OCI-LY7 (cell line): ENCODE data around the gene SLC17A7. TPM values are rescaled to one million over a fixed set of nuclear protein-coding genes. Genes with fewer than 3 reads are reported as not detected.

ENCODE experiments used
- BruUV-seq: library from RNA; stranded (reverse); fragments of 400-500 nt; replicated peaks from 2 replicates; lab custom pipeline; 2021; lab: Mats Ljungman, UMichigan
- CTCF ChIA-PET: fragments of 300-600 bp; sonication (Branson Sonifier 250); formaldehyde crosslinking; loops from one replicate; lab custom pipeline; 2022; ENCODE audit warnings: antibody characterized with exemption; ENCODE audit not compliant: unreplicated experiment; lab: Charles Lee
- POLR2A ChIA-PET: fragments of 300-600 bp; sonication (Branson Sonifier 250); formaldehyde crosslinking; loops from one replicate; lab custom pipeline; 2022; ENCODE audit warnings: antibody characterized with exemption; lab: Charles Lee
- DNase-seq: peaks from one replicate; pipeline ENCODE4 v3.0.0-alpha.2; 2015; ENCODE audit warnings: low spot score
- H2AFZ ChIP-seq: fragments of 200-600 bp; sonication (generic), shearing (Covaris generic); 2 replicates; pipeline ENCODE4 v1.6.1; 2014; ENCODE audit warnings: mild to moderate bottlenecking, antibody characterized with exemption, low read length, moderate library complexity
- H3K27ac ChIP-seq: fragments of 200-600 bp; sonication (generic); 2 replicates; pipeline ENCODE4 v1.5.1; 2014; ENCODE audit warnings: mixed run types, low read depth, mild to moderate bottlenecking, moderate library complexity, low read length, inconsistent platforms; ENCODE audit not compliant: poor library complexity, severe bottlenecking
- H3K36me3 ChIP-seq: fragments of 200-600 bp; sonication (generic); 2 replicates; pipeline ENCODE4 v1.6.1; 2014; ENCODE audit warnings: mild to moderate bottlenecking, antibody characterized with exemption, low read length, moderate library complexity, mixed read lengths; ENCODE audit not compliant: insufficient read depth
- H3K4me1 ChIP-seq: fragments of 200-600 bp; sonication (generic); 2 replicates; pipeline ENCODE4 v1.5.1; 2014; ENCODE audit warnings: mild to moderate bottlenecking, low read length; ENCODE audit not compliant: insufficient read depth, poor library complexity, severe bottlenecking
- H3K4me2 ChIP-seq: fragments of 200-600 bp; sonication (generic); 2 replicates; pipeline ENCODE4 v1.6.1; 2014; ENCODE audit warnings: mild to moderate bottlenecking, low read length
- H3K4me3 ChIP-seq: fragments of 200-600 bp; sonication (generic); 2 replicates; pipeline ENCODE4 v1.5.1; 2014; ENCODE audit warnings: mild to moderate bottlenecking, low read depth, low read length; ENCODE audit not compliant: poor library complexity, severe bottlenecking
- H3K79me2 ChIP-seq: fragments of 200-600 bp; sonication (generic); 2 replicates; pipeline ENCODE4 v1.6.1; 2016; ENCODE audit warnings: low read depth, mild to moderate bottlenecking, low read length, moderate library complexity, mixed read lengths; ENCODE audit not compliant: insufficient read depth
- H3K9me2 ChIP-seq: fragments of 200-600 bp; sonication (generic); 2 replicates; pipeline ENCODE4 v1.6.1; 2016; ENCODE audit warnings: mild to moderate bottlenecking, low read length, mixed read lengths; ENCODE audit not compliant: insufficient read depth
- H3K9me3 ChIP-seq: fragments of 200-600 bp; sonication (generic); 2 replicates; pipeline ENCODE4 v1.6.1; 2014; ENCODE audit warnings: mild to moderate bottlenecking, mixed run types, low read length, mixed read lengths
- H4K20me1 ChIP-seq: fragments of 200-600 bp; sonication (generic); 2 replicates; pipeline ENCODE4 v1.6.1; 2014; ENCODE audit warnings: mild to moderate bottlenecking, antibody characterized with exemption, low read length, moderate library complexity, mixed read lengths; ENCODE audit not compliant: insufficient read depth
- EZH2phosphoT487 ChIP-seq: fragments of 200-600 bp; sonication (generic); IDR thresholded peaks from 2 replicates; pipeline ENCODE4 v1.6.1; 2018; ENCODE audit warnings: low read depth, borderline replicate concordance, mild to moderate bottlenecking, mixed run types, antibody characterized with exemption, low read length, moderate library complexity, mixed read lengths
- intact Hi-C: fragments of 100-400 bp; cut with micrococcal nuclease; formaldehyde crosslinking; loops from one replicate; pipeline ENCODE4 v1.10.0; 2022; ENCODE audit not compliant: unreplicated experiment
- total RNA-seq, 2 experiments: library from RNA; depleted of rRNA in 1 of 2; stranded (reverse); fragments of >200 nt in 1 of 2; shearing (Covaris generic) in 1 of 2; gene quantifications; 2 replicates each; pipeline ENCODE4 v1.2.3, GENCODE V29; 2014 to 2022
- TF ChIP-seq, protein P1 (sequence below): fragments of 200-600 bp; sonication (generic); conservative IDR thresholded peaks from 2 replicates; pipeline ENCODE4 v1.5.1; 2014; ENCODE audit warnings: mild to moderate bottlenecking, antibody characterized with exemption, low read length, moderate library complexity, mixed read lengths

Gene SLC17A7
- total RNA-seq, 2 experiments from 2014 or later: 1.3 TPM

DNA sequence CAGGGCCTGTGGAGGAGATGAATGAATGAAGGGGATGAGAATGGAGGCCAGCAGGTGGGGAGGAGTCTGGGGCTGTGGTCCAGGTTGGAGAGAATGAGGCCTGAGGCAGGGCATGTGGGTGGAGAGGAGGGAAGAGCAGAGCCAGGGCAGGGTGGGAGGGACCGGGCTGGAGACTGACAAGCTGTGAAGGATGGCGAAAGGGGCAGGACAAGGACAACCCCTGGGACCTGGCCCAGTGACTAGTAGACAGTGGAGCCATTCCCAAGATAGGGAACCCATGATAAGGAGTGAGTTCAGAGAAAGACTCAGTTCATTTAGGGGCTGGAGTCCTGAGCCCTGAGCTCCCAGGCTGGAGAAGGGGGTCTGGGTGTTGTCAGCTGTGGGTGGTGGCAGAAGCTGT, 21.1 kb downstream of the SLC17A7 start:
- no peak overlapping the region for H3K4me3 ChIP-seq
- H3K4me1 ChIP-seq: peaks cover 64% of the 10 kb centered on the region
- peak overlapping the region; percentile 68 for H3K4me2 ChIP-seq
- intact Hi-C loops: no loop called here
- H3K27ac ChIP-seq: no peak overlapping the region
- POLR2A ChIA-PET: no interaction called here
- H3K79me2 ChIP-seq: no peaks in the 10 kb centered on the region
- H3K9me2 ChIP-seq: no peaks in the 10 kb centered on the region
- H2AFZ ChIP-seq: peak overlapping the region; percentile 18; the same call in 1 of the 2 replicates
- DNase-seq: no peak
- TF ChIP-seq EZH2phosphoT487: no peak
- TF ChIP-seq, protein P1, sequence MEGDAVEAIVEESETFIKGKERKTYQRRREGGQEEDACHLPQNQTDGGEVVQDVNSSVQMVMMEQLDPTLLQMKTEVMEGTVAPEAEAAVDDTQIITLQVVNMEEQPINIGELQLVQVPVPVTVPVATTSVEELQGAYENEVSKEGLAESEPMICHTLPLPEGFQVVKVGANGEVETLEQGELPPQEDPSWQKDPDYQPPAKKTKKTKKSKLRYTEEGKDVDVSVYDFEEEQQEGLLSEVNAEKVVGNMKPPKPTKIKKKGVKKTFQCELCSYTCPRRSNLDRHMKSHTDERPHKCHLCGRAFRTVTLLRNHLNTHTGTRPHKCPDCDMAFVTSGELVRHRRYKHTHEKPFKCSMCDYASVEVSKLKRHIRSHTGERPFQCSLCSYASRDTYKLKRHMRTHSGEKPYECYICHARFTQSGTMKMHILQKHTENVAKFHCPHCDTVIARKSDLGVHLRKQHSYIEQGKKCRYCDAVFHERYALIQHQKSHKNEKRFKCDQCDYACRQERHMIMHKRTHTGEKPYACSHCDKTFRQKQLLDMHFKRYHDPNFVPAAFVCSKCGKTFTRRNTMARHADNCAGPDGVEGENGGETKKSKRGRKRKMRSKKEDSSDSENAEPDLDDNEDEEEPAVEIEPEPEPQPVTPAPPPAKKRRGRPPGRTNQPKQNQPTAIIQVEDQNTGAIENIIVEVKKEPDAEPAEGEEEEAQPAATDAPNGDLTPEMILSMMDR: no peak
- BruUV-seq: no TSS peak
- no peaks in the 10 kb centered on the region for H3K9me3 ChIP-seq
- CTCF ChIA-PET: no interaction called here
- H3K36me3 ChIP-seq: no peaks in the 10 kb centered on the region
- no peaks in the 10 kb centered on the region for H4K20me1 ChIP-seq

DNA sequence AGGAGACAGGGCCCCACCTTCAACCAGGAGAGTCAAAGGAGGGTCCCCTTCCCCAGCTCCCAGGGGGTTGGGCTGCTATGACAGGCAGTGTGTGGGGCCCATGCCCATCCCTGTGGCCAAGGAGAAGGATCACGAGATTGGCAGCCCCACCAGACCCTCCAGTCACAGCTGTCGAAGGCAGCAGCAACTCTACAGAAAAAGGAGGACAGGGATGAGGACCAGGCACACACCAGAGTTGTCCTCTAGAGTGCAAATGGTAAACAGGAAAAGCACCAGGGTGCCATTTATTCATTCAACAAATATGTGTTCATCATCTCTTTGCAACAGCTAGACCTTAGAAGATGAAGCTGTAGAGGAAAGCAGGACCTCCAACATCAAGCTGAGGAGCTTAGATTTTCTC, 22.2 kb downstream of the SLC17A7 start:
- Histone ChIP-seq H3K27ac (no peak overlapping the region), H3K4me1 (peaks cover 62% of the 10 kb centered on the region), H2AFZ (no peak overlapping the region), H3K4me3 (no peak overlapping the region), H4K20me1 (no peaks in the 10 kb centered on the region), H3K4me2 (no peak overlapping the region), H3K79me2 (no peaks in the 10 kb centered on the region), H3K9me3 (no peaks in the 10 kb centered on the region), H3K36me3 (no peaks in the 10 kb centered on the region), H3K9me2 (no peaks in the 10 kb centered on the region)
- POLR2A ChIA-PET: no interaction called here
- TF ChIP-seq EZH2phosphoT487: no peak
- TF ChIP-seq, protein P1: no peak
- CTCF ChIA-PET: interaction anchor here (0.7 kb wide), 1 partner anchor 16 kb away, joined by 3 read pairs; no protein-coding TSS in a partner anchor
- DNase-seq: no peak
- BruUV-seq: no TSS peak
- intact Hi-C loops: no loop called here

DNA sequence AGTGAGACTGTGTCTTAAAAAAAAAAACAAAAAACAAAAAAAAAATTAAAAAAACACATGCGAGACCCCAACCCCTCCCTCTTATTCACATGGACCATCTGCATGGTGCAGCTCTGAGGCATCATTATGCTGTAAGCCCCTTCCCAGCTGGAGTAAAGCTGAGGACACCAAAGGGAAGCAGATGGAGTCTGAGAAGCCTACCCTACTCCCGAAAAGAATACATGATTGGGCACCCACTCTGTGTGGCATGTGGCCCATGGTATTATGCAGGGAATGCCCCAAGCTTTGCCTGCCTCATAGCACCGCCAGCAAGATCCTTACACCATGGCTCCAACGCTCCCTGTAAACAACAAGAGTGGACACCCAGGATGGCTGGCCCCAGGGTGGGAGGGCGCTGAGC, 22.8 kb downstream of the SLC17A7 start:
- BruUV-seq: no TSS peak

More for the DNA sequence above, 22.8 kb downstream of the SLC17A7 start:
- Histone ChIP-seq H3K4me1 (peaks cover 55% of the 10 kb centered on the region), H3K36me3 (no peaks in the 10 kb centered on the region), H3K27ac (no peak overlapping the region), H3K79me2 (no peaks in the 10 kb centered on the region), H4K20me1 (no peaks in the 10 kb centered on the region), H3K9me3 (no peaks in the 10 kb centered on the region), H3K9me2 (no peaks in the 10 kb centered on the region), H3K4me2 (no peak overlapping the region), H3K4me3 (no peak overlapping the region), H2AFZ (no peak overlapping the region)
- CTCF ChIA-PET: interaction anchor here (0.6 to 0.7 kb wide), 2 partner anchors 15 to 291 kb away, joined by 3 to 4 read pairs; no protein-coding TSS in a partner anchor
- TF ChIP-seq, protein P1: no peak
- no peak for TF ChIP-seq EZH2phosphoT487
- POLR2A ChIA-PET: no interaction called here
- DNase-seq: no peak
- intact Hi-C loops: no loop called here
